HepG2 (cell line): ENCODE results near the gene UBE2C. TPM values are rescaled to one million over a fixed set of nuclear protein-coding genes. Genes with fewer than 3 reads are reported as not detected.
A peak's percentile ranks its signal among the peaks of the same experiment; 100 is the strongest.

Experiments used
- ADNP ChIP-seq: sonication (generic); formaldehyde crosslinking; IDR thresholded peaks from 2 replicates; pipeline ENCODE4 v1.4.0; 2020; ENCODE audit warnings: missing genetic modification reagents
- ARNT2 ChIP-seq: sonication (generic); formaldehyde crosslinking; IDR thresholded peaks from 2 replicates; pipeline ENCODE4 v1.8.0; 2022; ENCODE audit warnings: mild to moderate bottlenecking, low read depth, missing genetic modification reagents, moderate library complexity
- ELF3 ChIP-seq: IDR thresholded peaks from 2 replicates; pipeline ENCODE4 v1.6.1; 2016; ENCODE audit warnings: missing genetic modification reagents, missing compliant biosample characterization
- KDM6A ChIP-seq: IDR thresholded peaks from 2 replicates; pipeline ENCODE4 v1.6.1; 2016; ENCODE audit warnings: low read depth
- MIXL1 ChIP-seq: IDR thresholded peaks from 2 replicates; pipeline ENCODE4 v1.6.1; 2016
- NFYC ChIP-seq: IDR thresholded peaks from 2 replicates; pipeline ENCODE4 v1.6.1; 2016; ENCODE audit warnings: missing genetic modification reagents, missing compliant biosample characterization
- PATZ1 ChIP-seq: sonication (generic); formaldehyde crosslinking; IDR thresholded peaks from 2 replicates; pipeline ENCODE4 v1.4.0; 2020; ENCODE audit warnings: missing genetic modification reagents
- PPARG ChIP-seq: conservative IDR thresholded peaks from 2 replicates; pipeline ENCODE4 v1.6.1; 2016; ENCODE audit warnings: missing biosample characterization, missing genetic modification reagents
- RERE ChIP-seq: IDR thresholded peaks from 2 replicates; pipeline ENCODE4 v1.6.1; 2016; ENCODE audit warnings: low read depth, missing genetic modification reagents, missing compliant biosample characterization
- TEAD3 ChIP-seq: optimal IDR thresholded peaks from 2 replicates; pipeline ENCODE3; 2016; ENCODE audit warnings: borderline replicate concordance
- THRA ChIP-seq: sonication (generic); formaldehyde crosslinking; IDR thresholded peaks from 2 replicates; pipeline ENCODE4 v1.4.0; 2020; ENCODE audit warnings: missing genetic modification reagents, borderline replicate concordance
- ZBTB43 ChIP-seq: sonication (generic); formaldehyde crosslinking; conservative IDR thresholded peaks from 2 replicates; pipeline ENCODE4 v1.4.0; 2020; ENCODE audit warnings: missing genetic modification reagents
- ZFX ChIP-seq: sonication (generic); formaldehyde crosslinking; IDR thresholded peaks from 2 replicates; pipeline ENCODE4 v1.4.0; 2020; ENCODE audit warnings: mild to moderate bottlenecking, low read depth, missing genetic modification reagents, moderate library complexity
- ZGPAT ChIP-seq: IDR thresholded peaks from 2 replicates; pipeline ENCODE4 v1.6.1; 2016; ENCODE audit warnings: mild to moderate bottlenecking
- ZNF768 ChIP-seq: sonication (generic); formaldehyde crosslinking; IDR thresholded peaks from 2 replicates; pipeline ENCODE4 v1.4.0; 2020; ENCODE audit warnings: missing genetic modification reagents
- ZSCAN31 ChIP-seq: sonication (generic); formaldehyde crosslinking; IDR thresholded peaks from 2 replicates; pipeline ENCODE4 v1.5.0; 2020; ENCODE audit warnings: low read depth, mild to moderate bottlenecking, missing genetic modification reagents
- polyA plus RNA-seq, 8 experiments: library from polyadenylated mRNA; depleted of rRNA in 3 of 8; stranded (reverse) in 7 of 8; unstranded in 1 of 8; fragments of >200 nt; fragmentation: Illumina TruSeq in 4 of 8; extraction: Trizol in 4 of 8; gene quantifications; 2 replicates each; pipeline versions ENCODE4 v1.2.1 to v1.2.3, GENCODE V29; 2011 to 2016; ENCODE audit warnings: low read depth in 4 of 8, missing spikeins in 1 of 8, mixed read lengths in 1 of 8; ENCODE audit not compliant: insufficient read depth in 1 of 8
- total RNA-seq, 5 experiments: library from RNA; depleted of rRNA; stranded (reverse); fragments of >200 nt; fragmentation: Illumina TruSeq; extraction: Trizol; gene quantifications; 2 replicates each; pipeline ENCODE4 v1.2.3, GENCODE V29; 2016; ENCODE audit warnings: low read depth in 1 of 5

UBE2C gene
- total and polyA plus RNA-seq, 2 of the 13 experiments (the other 11 are each of a cell fraction or from before 2014, with no cell fraction given) = 100 to 123 TPM

- TF ChIP-seq ZNF768 (CRISPR knock-in tag) (peak; percentile 8; the same call in 1 of the 2 replicates), ELF3 (0 out of 2 replicates have a peak, but pooled peaks have one; percentile 26), RERE (0 out of 2 replicates have a peak, but pooled peaks have one; percentile 38), PATZ1 (CRISPR knock-in tag) (peak; percentile 71), ADNP (CRISPR knock-in tag) (peak; percentile 87), NFYC (CRISPR knock-in tag) (peak; percentile 56), TEAD3 (CRISPR knock-in tag) (peak; percentile 59), THRA (CRISPR knock-in tag) (peak; percentile 92; the same call in 1 of the 2 replicates), ZFX (peak; percentile 14; the same call in 1 of the 2 replicates), ZGPAT (CRISPR knock-in tag) (peak; percentile 60; the same call in 1 of the 2 replicates), KDM6A (CRISPR knock-in tag) (peak; percentile 58; the same call in 1 of the 2 replicates), PPARG (peak; percentile 61; the same call in 1 of the 2 replicates), ARNT2 (CRISPR knock-in tag) (0 out of 2 replicates have a peak, but pooled peaks have one; percentile 34), ZSCAN31 (peak; percentile 38; the same call in 1 of the 2 replicates), MIXL1 (0 out of 2 replicates have a peak, but pooled peaks have one; percentile 22), ZBTB43 (0 out of 2 replicates have a peak, but pooled peaks have one; percentile 27)
Observed at GRCh38 chr20:45829673-45830106, 17.2 kb downstream of the UBE2C start (continued).
